Mammary epithelial cell (primary cell): ENCODE data around the gene ECHDC3.

ENCODE experiments used
- EZH2 ChIP-seq: IDR thresholded peaks from 2 replicates; pipeline ENCODE4 v1.6.1; 2012; ENCODE audit warnings: low read length, inconsistent platforms, borderline replicate concordance
- TF ChIP-seq, protein P1 (sequence below), 2 donors: IDR thresholded peaks in 1 of 2; conservative IDR thresholded peaks in 1 of 2; 2 replicates each; pipeline ENCODE4 v1.5.1; 2011 to 2012; ENCODE audit warnings: inconsistent platforms in 2 of 2, low read length in 2 of 2, mild to moderate bottlenecking in 2 of 2, control low read depth in 1 of 2, low read depth in 1 of 2; ENCODE audit not compliant: insufficient read depth in 1 of 2; ENCODE audit errors: extremely low read depth in 1 of 2

DNA sequence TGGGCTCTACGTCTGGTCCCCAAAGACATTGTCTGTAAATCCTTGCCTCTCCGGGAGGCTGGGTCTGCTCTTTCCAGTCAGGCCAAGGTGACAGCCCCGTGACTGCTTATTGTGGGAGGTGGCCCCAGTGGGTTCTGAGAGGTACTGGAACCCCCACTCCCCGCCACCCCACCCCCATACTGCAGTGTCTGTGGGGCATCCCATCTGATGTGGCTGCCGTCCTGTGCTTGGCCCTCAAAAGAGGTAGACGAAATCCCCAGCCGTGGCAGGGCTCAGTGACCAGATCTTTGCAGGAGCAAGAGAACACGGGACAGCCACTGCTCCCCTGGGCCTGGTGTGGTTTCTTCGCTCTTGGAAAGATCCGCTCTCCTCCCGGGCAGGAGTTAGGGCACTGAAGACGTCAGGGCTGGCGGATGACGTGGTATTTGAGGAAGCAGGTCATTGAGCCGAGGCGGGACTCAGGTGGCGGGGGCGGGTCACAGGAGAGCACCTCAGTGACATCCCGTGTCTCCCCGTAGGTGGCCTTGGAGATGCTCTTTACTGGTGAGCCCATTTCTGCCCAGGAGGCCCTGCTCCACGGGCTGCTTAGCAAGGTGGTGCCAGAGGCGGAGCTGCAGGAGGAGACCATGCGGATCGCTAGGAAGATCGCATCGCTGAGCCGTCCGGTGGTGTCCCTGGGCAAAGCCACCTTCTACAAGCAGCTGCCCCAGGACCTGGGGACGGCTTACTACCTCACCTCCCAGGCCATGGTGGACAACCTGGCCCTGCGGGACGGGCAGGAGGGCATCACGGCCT is 20.7 kb downstream of the ECHDC3 start:
- TF ChIP-seq EZH2, result no peak
- TF ChIP-seq, protein P1, sequence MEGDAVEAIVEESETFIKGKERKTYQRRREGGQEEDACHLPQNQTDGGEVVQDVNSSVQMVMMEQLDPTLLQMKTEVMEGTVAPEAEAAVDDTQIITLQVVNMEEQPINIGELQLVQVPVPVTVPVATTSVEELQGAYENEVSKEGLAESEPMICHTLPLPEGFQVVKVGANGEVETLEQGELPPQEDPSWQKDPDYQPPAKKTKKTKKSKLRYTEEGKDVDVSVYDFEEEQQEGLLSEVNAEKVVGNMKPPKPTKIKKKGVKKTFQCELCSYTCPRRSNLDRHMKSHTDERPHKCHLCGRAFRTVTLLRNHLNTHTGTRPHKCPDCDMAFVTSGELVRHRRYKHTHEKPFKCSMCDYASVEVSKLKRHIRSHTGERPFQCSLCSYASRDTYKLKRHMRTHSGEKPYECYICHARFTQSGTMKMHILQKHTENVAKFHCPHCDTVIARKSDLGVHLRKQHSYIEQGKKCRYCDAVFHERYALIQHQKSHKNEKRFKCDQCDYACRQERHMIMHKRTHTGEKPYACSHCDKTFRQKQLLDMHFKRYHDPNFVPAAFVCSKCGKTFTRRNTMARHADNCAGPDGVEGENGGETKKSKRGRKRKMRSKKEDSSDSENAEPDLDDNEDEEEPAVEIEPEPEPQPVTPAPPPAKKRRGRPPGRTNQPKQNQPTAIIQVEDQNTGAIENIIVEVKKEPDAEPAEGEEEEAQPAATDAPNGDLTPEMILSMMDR (conservative IDR thresholded peaks at IDR 0.05 in 1 of 2, IDR thresholded peaks at IDR 0.05 in 1 of 2; ENCODE audit: extremely low read depth in 1 of 2, insufficient read depth in 1 of 2, low read depth in 1 of 2, low read length in 2 of 2), result no peak
